Myometrial cell (primary cell): ENCODE data around the gene EIF5. TPM values are rescaled to one million over a fixed set of nuclear protein-coding genes. Genes with fewer than 3 reads are reported as not detected.

Source experiments
- total RNA-seq: library from RNA; depleted of rRNA; stranded (reverse); fragments of >200 nt; gene quantifications from 2 replicates; pipeline ENCODE4 v1.2.3, GENCODE V29; 2015

Gene EIF5
- total RNA-seq, result 142 and 191 TPM in 2 replicates

GRCh38 chr14:103333754-103334643, at the start of gene EIF5:
EIF5 (plus strand) TSS chr14:103334237; CDS start chr14:103335861, 1,624 bp downstream.

GRCh38 chr14:103385152-103385928, 51.3 kb downstream of the EIF5 start, which contains the start of gene MARK3:
MARK3 (plus strand) TSS chr14:103385415; CDS start chr14:103386030, 615 bp downstream.

Other genes starting within 250 kb of the EIF5 start
- gene EXOC3L4, start 239.5 kb upstream of the EIF5 start, total RNA-seq, result not detected in 2 replicates
- gene TNFAIP2, start 210.8 kb upstream of the EIF5 start, total RNA-seq, result 45.6 and 57.4 TPM in 2 replicates
- 66.3 and 68.3 TPM in 2 replicates for gene MARK3, start 51.2 kb downstream of the EIF5 start, total RNA-seq
- gene CKB, start 188.6 kb downstream of the EIF5 start, total RNA-seq, result 19.6 and 50.5 TPM in 2 replicates
- gene TRMT61A, start 195.0 kb downstream of the EIF5 start, total RNA-seq, result 7.8 and 12.7 TPM in 2 replicates
- 13.8 and 15.1 TPM in 2 replicates for gene BAG5, start 228.4 kb downstream of the EIF5 start, total RNA-seq
- gene COA8, start 228.7 kb downstream of the EIF5 start, total RNA-seq, result 28.3 and 40.9 TPM in 2 replicates